Endodermal cell (in vitro differentiated cells): ENCODE data around the gene HSPA2. TPM values are rescaled to one million over a fixed set of nuclear protein-coding genes. Genes with fewer than 3 reads are reported as not detected.
"Not testable (repeated sequence)": the region's sequence is repeated elsewhere in the genome, so short reads cannot be mapped to it uniquely, and the experiment has no call there.

ENCODE experiments used
- DNase-seq: peaks from one replicate; pipeline ENCODE4 v3.0.0-alpha.2; 2017
- H3K27ac ChIP-seq: 2 replicates; pipeline ENCODE4 v1.5.1; 2013; ENCODE audit warnings: mild to moderate bottlenecking, low read depth, low read length, moderate library complexity
- H3K27me3 ChIP-seq: 2 replicates; pipeline ENCODE4 v1.6.1; 2013; ENCODE audit warnings: mild to moderate bottlenecking, low read length, moderate library complexity; ENCODE audit not compliant: insufficient read depth, control insufficient read depth, poor library complexity, severe bottlenecking
- H3K36me3 ChIP-seq: 2 replicates; pipeline ENCODE4 v1.7.0; 2013; ENCODE audit warnings: mild to moderate bottlenecking, low read length, moderate library complexity; ENCODE audit not compliant: control insufficient read depth, insufficient read depth
- H3K4me1 ChIP-seq: one replicate; pipeline ENCODE4 v1.7.0; 2013; ENCODE audit warnings: low read length; ENCODE audit not compliant: control insufficient read depth, insufficient read depth
- H3K4me3 ChIP-seq: 2 replicates; pipeline ENCODE4 v1.5.1; 2013; ENCODE audit warnings: mild to moderate bottlenecking, low read length, moderate library complexity
- H3K9ac ChIP-seq: 2 replicates; pipeline ENCODE4 v1.6.1; 2013; ENCODE audit warnings: mild to moderate bottlenecking, low read length, moderate library complexity; ENCODE audit not compliant: poor library complexity, severe bottlenecking; ENCODE audit errors: extremely low read depth
- H3K9me3 ChIP-seq: 2 replicates; pipeline ENCODE4 v1.6.1; 2013; ENCODE audit warnings: mild to moderate bottlenecking, low read length, moderate library complexity; ENCODE audit not compliant: control insufficient read depth
- H3K27ac Mint-ChIP-seq: 2 replicates; pipeline ENCODE4 v1.8.0; 2020; ENCODE audit warnings: mixed read lengths
- H3K27me3 Mint-ChIP-seq: 2 replicates; pipeline ENCODE4 v1.8.0; 2021; ENCODE audit warnings: mild to moderate bottlenecking, mixed read lengths; ENCODE audit not compliant: insufficient read depth
- H3K36me3 Mint-ChIP-seq: 2 replicates; pipeline ENCODE4 v1.8.0; 2020; ENCODE audit warnings: low read depth, mixed read lengths
- H3K4me1 Mint-ChIP-seq: 2 replicates; pipeline ENCODE4 v1.8.0; 2020; ENCODE audit warnings: mixed read lengths
- H3K4me3 Mint-ChIP-seq: 2 replicates; pipeline ENCODE4 v1.8.0; 2020; ENCODE audit warnings: mild to moderate bottlenecking, moderate library complexity, mixed read lengths
- H3K9me3 Mint-ChIP-seq: 2 replicates; pipeline ENCODE4 v1.8.0; 2020; ENCODE audit warnings: mild to moderate bottlenecking, mixed read lengths
- CTCF ChIP-seq: fragments of 200-600 bp; sonication (generic); conservative IDR thresholded peaks from 2 replicates; pipeline ENCODE4 v1.5.0; 2021; ENCODE audit warnings: antibody characterized with exemption, mild to moderate bottlenecking
- WGBS, 2 experiments: methylation state at CpG; one replicate each; pipeline versions ENCODE4 v1.1.5 to v1.1.7; 2013; ENCODE audit warnings: missing lambda C conversion rate in 2 of 2, mixed read lengths in 1 of 2; ENCODE audit not compliant: insufficient coverage in 1 of 2, insufficient read length in 1 of 2; 5-methylcytosine and 5-hydroxymethylcytosine counted together
- total RNA-seq, 2 donors: library from RNA; stranded (reverse); fragmentation: NEBNext Ultra II Directional in 1 of 2; extraction: Animal tissue kit (Norgen Biotek cat#: 25700) in 1 of 2; gene quantifications; 2 replicates in 1 of 2; 3 replicates in 1 of 2; pipeline ENCODE4 v1.2.1, GENCODE V29; 2021

Gene HSPA2
- total RNA-seq, 2 donors from 2014 or later: 7.9 to 12.9 TPM

- no peak overlapping the region for H3K9ac ChIP-seq
- Mint-ChIP-seq H3K27me3 (no peaks in the 10 kb centered on the region), H3K36me3 (no peaks in the 10 kb centered on the region), H3K9me3 (no peaks in the 10 kb centered on the region), H3K4me1 (peaks cover 5% of the 10 kb centered on the region), H3K27ac (no peak overlapping the region), H3K4me3 (no peak overlapping the region)
- no peaks in the 10 kb centered on the region for H3K36me3 ChIP-seq
- no peak overlapping the region for H3K27ac ChIP-seq
- H3K27me3 ChIP-seq: no peaks in the 10 kb centered on the region
- 88 to 90% methylated on average over 1 to 3 of the region's 3 CpGs for WGBS, 2 experiments
- H3K4me3 ChIP-seq: no peak overlapping the region
- H3K4me1 ChIP-seq: no peaks in the 10 kb centered on the region
- H3K9me3 ChIP-seq: no peaks in the 10 kb centered on the region
- no peak for TF ChIP-seq CTCF
- no peak for DNase-seq
Observed at GRCh38 chr14:64569138-64569631, 28.6 kb downstream of the HSPA2 start.

GRCh38 chr14:64569646-64570045 is 29.1 kb downstream of the HSPA2 start:
- not testable (repeated sequence) for H3K4me1 ChIP-seq, DNase-seq, H3K9ac ChIP-seq, H3K9me3 ChIP-seq, H3K9me3 Mint-ChIP-seq, H3K4me3 Mint-ChIP-seq, H3K4me1 Mint-ChIP-seq, H3K4me3 ChIP-seq, H3K36me3 ChIP-seq, H3K27ac Mint-ChIP-seq, H3K27me3 ChIP-seq, H3K27me3 Mint-ChIP-seq, H3K36me3 Mint-ChIP-seq, H3K27ac ChIP-seq
- 94 to 96% methylated on average over 7 of the region's 7 CpGs for WGBS, 2 experiments

- H3K9me3 ChIP-seq: no peaks in the 10 kb centered on the region
- no peaks in the 10 kb centered on the region for H3K36me3 Mint-ChIP-seq
- no peak for DNase-seq
- H3K36me3 ChIP-seq: no peaks in the 10 kb centered on the region
- H3K9me3 Mint-ChIP-seq: no peaks in the 10 kb centered on the region
- peak overlapping the region; percentile 8 for H3K27ac ChIP-seq
- H3K27me3 Mint-ChIP-seq: no peaks in the 10 kb centered on the region
- H3K4me1 ChIP-seq: no peaks in the 10 kb centered on the region
- H3K9ac ChIP-seq: no peak overlapping the region
- peaks cover 2% of the 10 kb centered on the region for H3K4me1 Mint-ChIP-seq
- no peak for TF ChIP-seq CTCF
- no peak overlapping the region for H3K4me3 Mint-ChIP-seq
- no peaks in the 10 kb centered on the region for H3K27me3 ChIP-seq
- no peak overlapping the region for H3K4me3 ChIP-seq
- H3K27ac Mint-ChIP-seq: no peak overlapping the region
Observed at GRCh38 chr14:64572386-64573104, 32.0 kb downstream of the HSPA2 start.

- no peaks in the 10 kb centered on the region for H3K27me3 Mint-ChIP-seq
- no peaks in the 10 kb centered on the region for H3K9me3 Mint-ChIP-seq
- Histone ChIP-seq H3K36me3 (no peaks in the 10 kb centered on the region), H3K4me1 (no peaks in the 10 kb centered on the region), H3K9me3 (no peaks in the 10 kb centered on the region), H3K4me3 (no peak overlapping the region), H3K27me3 (no peaks in the 10 kb centered on the region), H3K27ac (peak overlapping the region; percentile 21), H3K9ac (no peak overlapping the region)
- 66% methylated on average over 3 of the region's 3 CpGs; no CpG with 5 or more reads in 1 of the 2 experiments for WGBS, 2 experiments
- H3K36me3 Mint-ChIP-seq: no peaks in the 10 kb centered on the region
- DNase-seq: no peak
- no peak overlapping the region for H3K4me3 Mint-ChIP-seq
- no peak overlapping the region for H3K27ac Mint-ChIP-seq
- TF ChIP-seq CTCF: no peak
- H3K4me1 Mint-ChIP-seq: peaks cover 2% of the 10 kb centered on the region
Observed at GRCh38 chr14:64573109-64573508, 32.6 kb downstream of the HSPA2 start.
